Parathyroid adenoma (tissue), 2 donors: ENCODE results near the gene ELMOD3.
"Not testable (repeated sequence)": the region's sequence is repeated elsewhere in the genome, so short reads cannot be mapped to it uniquely, and the experiment has no call there.

Experiments used
- H2AFZ ChIP-seq: fragments of 300-600 bp; sonication (generic); one replicate; pipeline ENCODE4 v1.7.0; 2017; ENCODE audit warnings: antibody characterized with exemption, mild to moderate bottlenecking
- H3K27ac ChIP-seq: fragments of 300-600 bp; sonication (generic); one replicate; pipeline ENCODE4 v1.7.0; 2017
- H3K27me3 ChIP-seq: fragments of 300-600 bp; sonication (generic); one replicate; pipeline ENCODE4 v1.7.0; 2017; ENCODE audit warnings: low read length; ENCODE audit not compliant: control insufficient read depth, insufficient read depth
- H3K36me3 ChIP-seq: fragments of 300-600 bp; sonication (generic); one replicate; pipeline ENCODE4 v1.7.0; 2017; ENCODE audit warnings: low read length; ENCODE audit not compliant: control insufficient read depth, insufficient read depth
- H3K4me1 ChIP-seq: fragments of 300-600 bp; sonication (generic); one replicate; pipeline ENCODE4 v1.7.0; 2017; ENCODE audit warnings: control low read depth
- H3K4me2 ChIP-seq: fragments of 300-600 bp; sonication (generic); one replicate; pipeline ENCODE4 v1.7.0; 2017; ENCODE audit warnings: low read length
- H3K4me3 ChIP-seq: fragments of 300-600 bp; sonication (generic); one replicate; pipeline ENCODE4 v1.7.0; 2017; ENCODE audit warnings: low read depth, low read length
- H3K79me2 ChIP-seq: fragments of 300-600 bp; sonication (generic); one replicate; pipeline ENCODE4 v1.7.0; 2017; ENCODE audit warnings: control low read depth
- H3K9ac ChIP-seq: fragments of 300-600 bp; sonication (generic); one replicate; pipeline ENCODE4 v1.7.0; 2017; ENCODE audit warnings: mild to moderate bottlenecking
- H3K9me3 ChIP-seq: fragments of 300-600 bp; sonication (generic); one replicate; pipeline ENCODE4 v1.7.0; 2017; ENCODE audit warnings: low read length; ENCODE audit not compliant: control insufficient read depth
- CTCF ChIP-seq: fragments of 300-600 bp; sonication (generic); IDR thresholded peaks from one replicate; pipeline ENCODE4 v1.7.0; 2017; ENCODE audit warnings: antibody characterized with exemption, mild to moderate bottlenecking
- donor health status: primary hyperparathyroidism.

Gene ELMOD3

GRCh38 chr2:85309699-85310321 is 44.8 kb upstream of the ELMOD3 start:
- Histone ChIP-seq H3K27ac (no peak overlapping the region), H3K4me3 (no peak overlapping the region), H3K9ac (no peak overlapping the region)

GRCh38 chr2:85310330-85310729 is 44.2 kb upstream of the ELMOD3 start:
- H3K27me3 ChIP-seq: no peaks in the 10 kb centered on the region
- no peak overlapping the region for H3K27ac ChIP-seq
- no peaks in the 10 kb centered on the region for H3K36me3 ChIP-seq
- H3K79me2 ChIP-seq: no peaks in the 10 kb centered on the region
- H3K4me1 ChIP-seq: no peaks in the 10 kb centered on the region
- H3K9me3 ChIP-seq: no peaks in the 10 kb centered on the region
- H2AFZ ChIP-seq: no peak overlapping the region
- no peak for TF ChIP-seq CTCF
- no peak overlapping the region for H3K9ac ChIP-seq
- no peak overlapping the region for H3K4me2 ChIP-seq
- no peak overlapping the region for H3K4me3 ChIP-seq

More at GRCh38 chr2:85309699-85310321, 44.8 kb upstream of the ELMOD3 start:
- H2AFZ ChIP-seq: no peak overlapping the region
- no peaks in the 10 kb centered on the region for H3K9me3 ChIP-seq
- no peaks in the 10 kb centered on the region for H3K4me1 ChIP-seq
- no peak for TF ChIP-seq CTCF
- H3K36me3 ChIP-seq: no peaks in the 10 kb centered on the region
- H3K4me2 ChIP-seq: no peak overlapping the region
- no peaks in the 10 kb centered on the region for H3K27me3 ChIP-seq
- no peaks in the 10 kb centered on the region for H3K79me2 ChIP-seq

- Histone ChIP-seq H3K4me2 (no peak overlapping the region), H3K27ac (no peak overlapping the region), H3K27me3 (no peaks in the 10 kb centered on the region), H3K4me3 (no peak overlapping the region), H3K36me3 (no peaks in the 10 kb centered on the region), H3K9me3 (no peaks in the 10 kb centered on the region), H3K4me1 (no peaks in the 10 kb centered on the region), H3K9ac (no peak overlapping the region), H3K79me2 (no peaks in the 10 kb centered on the region), H2AFZ (no peak overlapping the region)
- TF ChIP-seq CTCF: no peak
Measured at GRCh38 chr2:85312404-85312803, 42.2 kb upstream of the ELMOD3 start.

- Histone ChIP-seq H3K36me3 (no peaks in the 10 kb centered on the region), H3K4me2 (no peak overlapping the region), H3K27me3 (no peaks in the 10 kb centered on the region), H3K79me2 (no peaks in the 10 kb centered on the region), H3K27ac (no peak overlapping the region), H3K9me3 (no peaks in the 10 kb centered on the region), H3K4me1 (peaks cover 5% of the 10 kb centered on the region), H3K9ac (no peak overlapping the region), H2AFZ (no peak overlapping the region), H3K4me3 (no peak overlapping the region)
- TF ChIP-seq CTCF: no peak
Measured at GRCh38 chr2:85314884-85315242, 39.7 kb upstream of the ELMOD3 start.

- not testable (repeated sequence) for H3K27ac ChIP-seq, H3K27me3 ChIP-seq, H3K9ac ChIP-seq, H3K36me3 ChIP-seq, H3K4me3 ChIP-seq, H3K4me1 ChIP-seq, H3K79me2 ChIP-seq, H2AFZ ChIP-seq, H3K9me3 ChIP-seq, H3K4me2 ChIP-seq
Measured at GRCh38 chr2:85315921-85316320, 38.6 kb upstream of the ELMOD3 start.
